ENCODE measurements around the gene VPS13D. TPM values are rescaled to one million over a fixed set of nuclear protein-coding genes. Genes with fewer than 3 reads are reported as not detected.

Gene VPS13D
- total and polyA plus RNA-seq, 2 of the 4 experiments (the other 2 are of a cell fraction): 9.0 to 16.3 TPM

DNA sequence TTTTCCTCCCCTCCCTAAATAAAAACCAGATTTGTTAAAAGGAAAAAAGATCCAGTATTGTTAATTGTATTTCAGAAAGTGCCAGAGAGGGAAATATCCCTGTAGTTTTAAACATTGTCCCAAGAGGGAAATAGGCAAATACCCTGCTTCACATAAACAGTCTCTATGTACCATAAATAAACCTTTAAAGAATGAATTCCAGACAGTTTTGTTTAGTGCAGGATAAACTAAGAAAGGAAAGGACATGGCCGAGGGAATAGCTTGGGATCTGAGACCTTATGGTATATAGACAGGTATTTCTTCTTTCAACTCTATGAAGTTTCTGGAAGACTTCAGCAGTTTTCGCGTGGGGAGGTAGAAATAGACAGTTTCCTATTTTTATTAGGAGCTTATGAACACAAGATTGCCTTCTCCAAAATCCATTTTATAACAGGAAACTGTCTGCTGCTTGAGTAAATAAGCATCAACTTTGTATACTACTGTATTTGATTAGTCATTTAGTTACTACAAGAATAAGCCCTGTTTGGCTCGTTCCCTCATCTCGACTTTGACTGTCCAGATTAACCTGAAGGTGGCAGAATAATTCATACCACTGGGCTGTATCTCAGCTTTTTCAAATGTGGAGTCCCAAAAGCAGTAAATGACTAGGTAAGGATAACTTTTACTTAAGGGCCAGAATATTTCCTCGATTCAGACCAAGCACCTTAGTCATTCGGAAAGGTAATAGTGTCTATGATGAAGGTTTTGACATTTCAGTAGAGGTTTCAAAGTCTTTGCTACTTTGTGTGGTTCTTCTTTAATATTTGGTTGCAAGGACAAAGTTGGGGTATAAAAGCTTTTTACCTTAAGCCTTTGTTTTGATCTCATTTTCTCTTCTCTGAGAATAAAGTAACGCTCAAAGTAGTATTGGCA is 177.5 kb downstream of the VPS13D start:
- Histone ChIP-seq H2AK5ac (ENCODE audit: low read depth, low read length) (0 out of 2 replicates have a peak overlapping the region, but pooled peaks have one; percentile 61), H3K9me3 (ENCODE audit: control insufficient read depth, insufficient read depth, low read length) (no peaks in the 10 kb centered on the region; the same call in 1 of the 2 replicates), H2BK15ac (ENCODE audit: low read depth, low read length) (peak overlapping the region; percentile 97), H4K91ac (ENCODE audit: insufficient read depth, low read depth, low read length) (peak overlapping the region; percentile 53), H2BK5ac (ENCODE audit: low read depth, low read length, poor library complexity, severe bottlenecking) (peak overlapping the region; percentile 80), H2BK120ac (ENCODE audit: low read depth, low read length) (peak overlapping the region; percentile 86), H3K23ac (ENCODE audit: low read depth, low read length) (peak overlapping the region; percentile 55), H3K27ac (ENCODE audit: insufficient read depth, low read length) (peak overlapping the region; percentile 61; the same call in 1 of the 2 replicates), H3K56ac (ENCODE audit: extremely low read depth, insufficient read depth, low read length) (peak overlapping the region; percentile 36), H2BK20ac (ENCODE audit: low read depth, low read length) (peak overlapping the region; percentile 90), H4K8ac (ENCODE audit: low read depth in 2 of 2, low read length in 2 of 2) (peak overlapping the region; percentile 35 to 79; a peak in 3 of 4 replicates), H4K5ac (ENCODE audit: low read depth, low read length) (peak overlapping the region; percentile 26; the same call in 1 of the 2 replicates), H2AK9ac (replicated peaks; ENCODE audit: low read depth, low read length, poor library complexity) (no peak overlapping the region), H3K27me3 (ENCODE audit: control insufficient read depth, insufficient read depth, low read length) (no peaks in the 10 kb centered on the region), H2AFZ (replicated peaks; ENCODE audit: low read length, poor library complexity) (no peak overlapping the region), H3K4ac (ENCODE audit: low read depth, low read length) (peak overlapping the region; percentile 80; the same call in 1 of the 2 replicates), H3K9me1 (ENCODE audit: insufficient read depth, low read length) (peaks cover 11% of the 10 kb centered on the region), H3K14ac (replicated peaks; ENCODE audit: low read depth, low read length) (peak overlapping the region; percentile 78; the same call in 1 of the 2 replicates), H3K4me1 (ENCODE audit: control insufficient read depth, insufficient read depth, low read length) (peaks cover 22% of the 10 kb centered on the region), H4K20me1 (ENCODE audit: insufficient read depth, low read length) (no peaks in the 10 kb centered on the region), H3K4me3 (ENCODE audit: insufficient read depth, low read depth, low read length) (no peak overlapping the region), H3K9ac (ENCODE audit: low read depth, low read length) (peak overlapping the region; percentile 39; the same call in 1 of the 2 replicates), H3K4me2 (ENCODE audit: low read depth, low read length) (peak overlapping the region; percentile 83), H3K79me1 (ENCODE audit: low read depth in 1 of 2, low read length in 2 of 2) (peaks cover 0 to 3% of the 10 kb centered on the region in 2 experiments; a peak in 1 of 4 replicates), H3K36me3 (ENCODE audit: control insufficient read depth, insufficient read depth, low read length) (peaks cover 17% of the 10 kb centered on the region), H3K18ac (ENCODE audit: low read depth, low read length) (peak overlapping the region; percentile 100; the same call in 1 of the 2 replicates)
- CTCF ChIA-PET: interaction anchor here (0.8 to 1.6 kb wide), 12 partner anchors 10 to 252 kb away, joined by 3 to 4 read pairs (median 3); no protein-coding TSS in a partner anchor
- no TSS peak for BruUV-seq (replicated peaks)
- dilution Hi-C loops (cut with HindIII; ENCODE audit: low sequenced_read_pairs, unreplicated experiment) (no loop called here), intact Hi-C loops (cut with micrococcal nuclease) (loop anchor here (1.0 to 5.0 kb wide), 3 partner anchors 55 to 212 kb away; no protein-coding TSS in a partner anchor), in situ Hi-C loops (cut with MboI; ENCODE audit: low sequenced_read_pairs) (loop anchor here (25.0 kb wide), 1 partner anchor 205 kb away; the partner anchor contains the start of gene DHRS3)
- peak; percentile 86 for ATAC-seq (ENCODE audit: low read depth)
- POLR2A ChIA-PET (ENCODE audit: unreplicated experiment): no interaction called here
- WGBS, 2 experiments (ENCODE audit: extremely low coverage in 2 of 2, insufficient read length in 1 of 2): 88% methylated on average over 2 of the region's 8 CpGs; no CpG with 5 or more reads in 1 of the 2 experiments
- DNase-seq: peak; percentile 84
- TF ChIP-seq MAZ (IDR thresholded peaks at IDR 0.05; ENCODE audit: borderline replicate concordance, low read depth, low read length) (no peak), BHLHE40 (IDR thresholded peaks at IDR 0.05; ENCODE audit: low read depth, low read length) (0 out of 2 replicates have a peak, but pooled peaks have one; percentile 20), RFX5 (IDR thresholded peaks at IDR 0.05; ENCODE audit: low read depth, low read length) (no peak), RAD21 (IDR thresholded peaks at IDR 0.05; ENCODE audit: low read length) (peak; percentile 66), SMC3 (IDR thresholded peaks at IDR 0.05; ENCODE audit: low read depth, low read length) (peak; percentile 57), RCOR1 (IDR thresholded peaks at IDR 0.05; ENCODE audit: insufficient replicate concordance, low read length) (no peak), CEBPB (IDR thresholded peaks at IDR 0.05; ENCODE audit: low read depth, low read length) (no peak), CHD1 (IDR thresholded peaks at IDR 0.05; ENCODE audit: low read depth, low read length) (no peak), MAFK (IDR thresholded peaks at IDR 0.05; ENCODE audit: low read depth, low read length) (no peak), MXI1 (IDR thresholded peaks at IDR 0.05; ENCODE audit: borderline replicate concordance, low read depth, low read length) (no peak), POLR2A (IDR thresholded peaks at IDR 0.05; ENCODE audit: low read depth, low read length) (no peak)
- TF ChIP-seq, protein P1, sequence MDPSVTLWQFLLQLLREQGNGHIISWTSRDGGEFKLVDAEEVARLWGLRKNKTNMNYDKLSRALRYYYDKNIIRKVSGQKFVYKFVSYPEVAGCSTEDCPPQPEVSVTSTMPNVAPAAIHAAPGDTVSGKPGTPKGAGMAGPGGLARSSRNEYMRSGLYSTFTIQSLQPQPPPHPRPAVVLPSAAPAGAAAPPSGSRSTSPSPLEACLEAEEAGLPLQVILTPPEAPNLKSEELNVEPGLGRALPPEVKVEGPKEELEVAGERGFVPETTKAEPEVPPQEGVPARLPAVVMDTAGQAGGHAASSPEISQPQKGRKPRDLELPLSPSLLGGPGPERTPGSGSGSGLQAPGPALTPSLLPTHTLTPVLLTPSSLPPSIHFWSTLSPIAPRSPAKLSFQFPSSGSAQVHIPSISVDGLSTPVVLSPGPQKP (IDR thresholded peaks at IDR 0.05; ENCODE audit: borderline replicate concordance, low read depth, low read length): no peak
- TF ChIP-seq, protein P2, sequence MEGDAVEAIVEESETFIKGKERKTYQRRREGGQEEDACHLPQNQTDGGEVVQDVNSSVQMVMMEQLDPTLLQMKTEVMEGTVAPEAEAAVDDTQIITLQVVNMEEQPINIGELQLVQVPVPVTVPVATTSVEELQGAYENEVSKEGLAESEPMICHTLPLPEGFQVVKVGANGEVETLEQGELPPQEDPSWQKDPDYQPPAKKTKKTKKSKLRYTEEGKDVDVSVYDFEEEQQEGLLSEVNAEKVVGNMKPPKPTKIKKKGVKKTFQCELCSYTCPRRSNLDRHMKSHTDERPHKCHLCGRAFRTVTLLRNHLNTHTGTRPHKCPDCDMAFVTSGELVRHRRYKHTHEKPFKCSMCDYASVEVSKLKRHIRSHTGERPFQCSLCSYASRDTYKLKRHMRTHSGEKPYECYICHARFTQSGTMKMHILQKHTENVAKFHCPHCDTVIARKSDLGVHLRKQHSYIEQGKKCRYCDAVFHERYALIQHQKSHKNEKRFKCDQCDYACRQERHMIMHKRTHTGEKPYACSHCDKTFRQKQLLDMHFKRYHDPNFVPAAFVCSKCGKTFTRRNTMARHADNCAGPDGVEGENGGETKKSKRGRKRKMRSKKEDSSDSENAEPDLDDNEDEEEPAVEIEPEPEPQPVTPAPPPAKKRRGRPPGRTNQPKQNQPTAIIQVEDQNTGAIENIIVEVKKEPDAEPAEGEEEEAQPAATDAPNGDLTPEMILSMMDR (conservative IDR thresholded peaks at IDR 0.05; ENCODE audit: low read depth, low read length): peak; percentile 51
